LNCaP clone FGC (cell line): Measurements from ENCODE around the gene CCDC102B.

Experiments
- DNase-seq: peaks from one replicate; pipeline ENCODE4 v3.0.0-alpha.2; 2011; ENCODE audit warnings: low read depth
- H3K4me3 ChIP-seq: 2 replicates; pipeline ENCODE4 v1.5.1; 2011; ENCODE audit warnings: mild to moderate bottlenecking, low read depth, low read length, control low read depth
- CTCF ChIP-seq: IDR thresholded peaks from 2 replicates; pipeline ENCODE4 v1.5.1; 2012; ENCODE audit warnings: mild to moderate bottlenecking; ENCODE audit not compliant: control insufficient read depth, insufficient read depth; ENCODE audit errors: extremely low read depth

The CCDC102B gene

GRCh38 chr18:69085951-69086350, 288.1 kb downstream of the CCDC102B start:
- no peak for TF ChIP-seq CTCF
- H3K4me3 ChIP-seq: no peak overlapping the region
- DNase-seq: no peak

- H3K4me3 ChIP-seq: no peak overlapping the region
- no peak for DNase-seq
- no peak for TF ChIP-seq CTCF
Observed at GRCh38 chr18:69088973-69089372, 291.1 kb downstream of the CCDC102B start.

- no peak for DNase-seq
- no peak for TF ChIP-seq CTCF
Observed at GRCh38 chr18:69097349-69097748, 299.5 kb downstream of the CCDC102B start.

GRCh38 chr18:69102959-69103358, 305.1 kb downstream of the CCDC102B start:
- no peak overlapping the region for H3K4me3 ChIP-seq
- no peak for DNase-seq
- no peak for TF ChIP-seq CTCF

More at GRCh38 chr18:69097349-69097748, 299.5 kb downstream of the CCDC102B start:
- H3K4me3 ChIP-seq: no peak overlapping the region
